GM19099 (cell line): ENCODE results near the gene USP47.

Source experiments
- POLR2A ChIP-seq: IDR thresholded peaks from 3 replicates; pipeline ENCODE4 v1.6.1; 2011; ENCODE audit warnings: low read depth; ENCODE audit not compliant: insufficient read length; ENCODE audit errors: extremely low read depth

USP47 gene

DNA sequence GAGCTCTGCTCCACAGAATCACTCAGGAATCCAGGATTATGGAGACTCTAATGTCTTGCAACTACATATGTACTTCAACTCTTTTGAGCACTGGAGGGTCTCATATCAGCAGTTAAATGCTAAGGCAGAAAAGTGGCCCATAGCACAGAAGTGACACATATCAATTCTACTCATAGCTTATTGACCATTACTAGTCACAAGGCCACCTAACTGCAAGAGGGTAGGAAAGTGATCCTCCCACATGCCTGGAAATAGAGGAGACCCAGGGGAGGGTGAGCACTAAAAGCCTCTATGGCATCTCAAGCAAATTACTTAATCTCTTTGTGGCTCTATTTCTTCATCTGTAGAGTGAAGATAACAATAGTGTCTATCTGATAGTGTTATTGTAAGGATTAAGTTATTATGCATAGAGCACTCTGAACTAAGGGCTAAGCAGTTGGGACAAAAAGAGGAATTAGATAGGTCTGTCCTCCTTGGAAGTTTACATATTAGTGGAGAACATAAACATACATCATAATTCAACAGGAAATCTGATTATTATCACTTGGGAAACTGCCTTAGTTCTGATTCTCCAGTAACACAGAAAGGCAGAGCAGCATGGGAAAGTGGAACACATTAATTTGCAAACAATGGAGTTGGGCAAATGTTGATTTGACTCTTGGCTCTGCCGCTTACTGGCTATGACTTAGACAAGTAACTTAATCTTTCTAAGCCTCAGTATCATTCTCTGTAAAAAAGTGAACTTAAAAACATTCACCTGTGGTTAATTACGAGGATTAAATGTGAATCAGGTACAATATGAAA is 25.1 kb upstream of the USP47 start:
- no peak for TF ChIP-seq POLR2A

DNA sequence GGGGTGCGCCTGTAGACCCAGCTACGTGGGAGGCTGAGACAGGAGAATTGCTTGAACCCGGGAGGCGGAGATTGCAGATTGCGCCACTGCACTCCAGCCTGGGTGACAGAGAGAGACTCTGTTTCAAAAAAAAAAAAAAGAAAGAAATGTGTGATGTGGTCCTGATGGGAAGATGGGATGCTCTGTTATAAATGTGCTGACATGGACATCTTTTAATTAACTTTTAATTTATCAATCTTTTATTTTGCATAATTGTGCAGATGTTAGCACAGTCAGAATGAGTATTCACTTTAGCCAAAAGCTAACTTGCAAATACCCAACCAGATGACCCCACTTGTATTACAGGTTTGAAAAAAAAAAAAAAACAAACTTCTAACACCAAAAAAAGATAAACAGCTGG is 23.8 kb upstream of the USP47 start:
- TF ChIP-seq POLR2A, result no peak

DNA sequence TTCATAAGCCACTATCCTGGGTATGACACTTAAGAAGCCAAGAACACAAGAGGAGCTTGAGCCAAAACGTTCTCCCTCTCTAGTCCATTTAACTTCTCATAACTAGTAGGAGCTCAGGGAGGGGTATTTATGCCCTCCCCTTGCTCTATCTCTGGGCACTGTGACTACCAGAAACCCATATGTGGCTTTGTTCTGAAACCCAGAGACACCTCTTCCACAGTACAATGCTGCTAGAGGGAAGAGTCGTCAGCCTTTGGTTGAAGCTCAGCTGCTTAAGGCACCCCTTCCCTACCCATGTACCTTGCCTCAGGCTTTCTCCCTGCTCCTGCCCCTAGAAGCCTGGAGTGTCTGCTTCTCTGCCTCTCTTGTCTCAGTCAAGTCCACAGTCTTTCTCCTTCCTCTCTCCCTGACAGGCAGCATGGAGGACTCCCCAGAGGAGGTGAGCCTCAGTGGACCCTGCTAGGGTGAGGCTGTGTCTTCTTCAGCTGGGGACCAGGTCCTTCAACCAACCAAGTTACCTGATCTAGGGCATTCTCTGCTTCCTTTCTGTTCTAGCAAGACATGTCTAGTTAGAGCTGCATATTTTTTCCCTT is 23.1 kb upstream of the USP47 start:
- no peak for TF ChIP-seq POLR2A

DNA sequence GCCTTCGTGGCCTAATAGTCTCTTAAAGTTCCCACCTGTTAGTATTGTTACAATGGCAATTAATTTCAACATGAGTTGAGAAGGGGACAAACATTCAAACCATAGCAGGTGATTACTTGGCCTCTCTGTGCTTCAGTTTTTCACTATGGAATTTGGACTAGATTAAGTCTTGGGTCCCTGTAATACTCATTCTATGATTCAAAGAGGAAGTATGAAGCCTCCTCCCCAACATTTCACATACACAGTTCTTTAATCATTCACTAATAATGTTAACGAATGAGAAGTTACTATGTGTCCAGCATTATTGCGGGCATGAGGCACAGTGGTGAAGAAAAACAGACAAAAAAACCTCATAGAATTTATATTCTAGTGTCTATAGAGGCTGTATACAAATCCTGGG is 19.9 kb upstream of the USP47 start:
- no peak for TF ChIP-seq POLR2A

DNA sequence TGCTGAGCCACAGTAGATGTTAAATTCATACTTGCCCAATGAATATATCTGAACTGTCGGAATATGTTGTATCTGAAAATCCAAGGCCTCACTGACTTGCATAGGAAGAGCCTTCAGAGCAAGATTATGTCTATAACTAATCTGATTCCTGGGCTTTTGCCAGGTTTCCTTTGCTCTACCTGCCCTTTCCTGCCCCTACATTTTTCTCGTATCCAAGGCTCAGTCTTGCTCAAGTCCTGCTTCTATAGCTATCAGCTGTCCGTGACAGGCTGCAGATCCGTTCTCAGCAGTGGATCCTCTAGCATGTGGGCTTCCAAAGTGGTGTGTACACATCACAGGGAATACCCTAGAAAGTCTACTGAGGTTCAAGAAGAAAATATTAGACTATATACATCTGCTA is 18.8 kb upstream of the USP47 start:
- TF ChIP-seq POLR2A, result no peak

DNA sequence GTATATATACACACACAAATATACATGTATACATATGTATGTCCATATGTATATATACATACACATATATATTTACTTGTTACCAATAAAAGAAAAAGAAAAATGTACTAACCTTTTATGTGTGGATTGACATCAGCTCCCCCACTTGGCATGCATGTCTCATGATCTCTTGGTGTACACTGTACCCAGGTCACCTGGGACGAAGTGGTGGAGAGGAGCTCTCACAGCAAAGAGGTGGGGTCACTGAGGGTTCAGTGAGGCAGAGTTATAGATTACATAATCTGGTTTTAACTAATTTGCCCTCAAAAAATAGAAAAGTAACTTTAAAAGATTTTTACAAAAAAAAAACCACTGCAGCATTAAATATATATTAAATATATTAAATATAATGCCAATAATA is 15.5 kb upstream of the USP47 start:
- TF ChIP-seq POLR2A, result no peak

DNA sequence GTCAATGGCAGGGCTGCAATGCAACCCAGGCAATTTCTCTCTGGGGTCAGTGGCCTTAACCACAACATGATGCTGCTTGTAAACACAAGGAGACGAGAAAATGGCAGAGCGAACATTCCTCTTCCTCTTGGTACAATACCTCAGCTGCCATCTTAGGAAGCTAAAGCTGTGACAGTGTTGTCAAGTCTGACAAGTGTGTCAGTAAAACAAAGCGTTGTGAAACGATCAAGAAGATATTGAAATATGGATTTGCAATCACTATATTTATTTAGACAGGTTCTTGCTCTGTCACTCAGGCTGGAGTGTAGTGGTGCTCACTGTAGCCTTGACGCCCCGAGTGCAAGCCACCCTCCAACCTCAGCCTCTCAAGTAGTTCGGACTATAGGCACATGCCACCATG is 14.5 kb upstream of the USP47 start:
- no peak for TF ChIP-seq POLR2A

DNA sequence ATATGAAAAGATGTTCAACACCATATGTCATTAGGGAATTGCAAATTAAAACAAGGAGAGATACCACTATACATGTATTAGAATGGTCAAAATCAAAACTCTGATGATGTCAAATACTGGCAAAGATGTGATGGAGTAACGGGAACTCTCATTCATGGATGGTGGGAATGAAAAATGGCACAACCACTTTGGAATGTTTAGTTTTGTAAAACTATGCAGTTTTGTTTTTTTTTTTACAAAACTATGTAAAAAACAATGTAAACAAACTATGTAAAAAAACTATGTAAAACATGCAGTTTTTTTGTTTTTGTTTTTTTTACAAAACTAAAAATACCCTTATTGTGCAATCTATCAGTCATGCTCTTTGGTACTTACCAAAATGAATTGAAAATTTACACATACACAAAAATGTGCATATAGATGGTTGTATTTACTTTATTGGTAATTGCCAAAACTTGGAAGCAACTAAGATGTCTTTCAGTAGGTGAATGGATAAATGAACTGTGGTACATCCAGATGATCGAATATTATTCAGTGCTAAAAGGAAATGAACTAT is 5.0 kb upstream of the USP47 start:
- no peak for TF ChIP-seq POLR2A

DNA sequence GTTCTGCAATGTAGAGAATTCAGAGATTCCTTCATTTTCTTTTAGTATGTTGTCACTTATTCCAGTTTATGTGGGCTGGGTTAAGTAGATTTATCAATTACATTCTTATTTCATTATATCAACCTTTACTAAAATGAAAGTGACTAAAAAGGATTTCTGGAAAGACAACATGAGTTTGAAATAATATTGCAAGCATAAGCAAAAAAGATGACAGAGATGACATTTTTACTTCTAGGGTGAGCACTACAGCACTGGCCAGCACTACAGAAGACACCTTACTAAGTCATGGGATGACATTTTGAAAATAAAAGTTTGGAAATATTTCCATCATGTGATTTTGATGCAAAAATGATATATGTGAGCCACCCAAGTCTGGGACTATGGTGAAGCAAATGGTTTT is 2.1 kb upstream of the USP47 start:
- TF ChIP-seq POLR2A, result no peak

DNA sequence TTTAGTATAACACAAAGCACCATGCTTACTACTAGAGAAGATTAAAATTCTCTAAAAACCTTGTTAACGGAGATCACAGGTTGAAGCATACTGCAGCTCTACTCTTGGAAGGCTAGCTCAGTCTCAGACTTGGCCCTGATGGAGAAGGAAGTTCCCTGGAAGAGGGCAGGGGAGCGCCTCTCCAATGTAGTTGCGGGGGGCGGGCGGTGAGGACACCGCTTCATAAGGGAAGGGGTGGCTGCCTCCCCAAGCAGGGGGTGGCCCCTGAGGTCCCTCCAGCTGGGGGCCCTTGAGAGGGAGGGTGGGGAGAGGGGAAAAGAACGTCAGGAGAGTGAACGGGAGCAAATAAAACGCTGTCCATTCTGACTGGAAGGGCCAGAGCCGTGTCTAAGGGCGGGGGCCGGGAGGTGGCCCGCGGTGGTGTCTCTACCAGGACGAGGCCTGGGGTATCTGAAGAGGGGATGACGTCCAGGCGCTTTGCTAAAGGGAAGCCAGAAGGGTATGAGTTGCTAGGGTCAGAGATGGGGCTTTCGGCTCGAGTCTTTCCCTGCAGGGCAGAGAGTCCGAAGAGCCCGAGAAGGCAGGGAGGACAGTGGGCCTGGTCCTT is 553 bp upstream of the USP47 start:
- TF ChIP-seq POLR2A, result no peak

DNA sequence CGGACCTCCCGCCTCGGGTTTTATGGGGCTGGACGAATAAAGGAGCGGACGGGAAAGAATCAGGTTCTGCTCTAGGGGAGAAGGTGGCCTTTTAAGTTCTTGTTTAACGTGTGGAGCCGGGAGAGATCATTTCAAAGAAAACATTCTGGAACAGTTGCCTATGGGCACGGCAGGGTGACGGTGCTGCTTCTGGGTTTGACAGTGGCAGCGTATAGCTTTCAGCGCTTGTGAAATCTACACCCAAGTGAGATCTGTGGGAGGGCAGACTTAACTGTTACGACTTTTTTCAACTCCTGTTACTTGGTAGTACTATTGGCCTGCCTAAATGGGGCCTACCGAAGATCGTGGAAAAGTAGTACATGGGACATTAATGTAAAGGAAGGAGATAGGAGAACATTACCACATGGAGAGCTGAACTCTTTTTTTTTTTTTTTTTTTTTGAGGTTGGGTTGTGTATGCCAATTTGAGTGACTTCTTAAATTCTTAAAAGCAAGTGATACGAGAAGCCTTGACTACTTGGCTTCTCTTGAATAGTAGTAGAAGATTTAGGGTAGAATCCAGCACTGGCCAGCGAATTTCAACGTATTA is 743 bp downstream of the USP47 start:
- peak; percentile 64 for TF ChIP-seq POLR2A

DNA sequence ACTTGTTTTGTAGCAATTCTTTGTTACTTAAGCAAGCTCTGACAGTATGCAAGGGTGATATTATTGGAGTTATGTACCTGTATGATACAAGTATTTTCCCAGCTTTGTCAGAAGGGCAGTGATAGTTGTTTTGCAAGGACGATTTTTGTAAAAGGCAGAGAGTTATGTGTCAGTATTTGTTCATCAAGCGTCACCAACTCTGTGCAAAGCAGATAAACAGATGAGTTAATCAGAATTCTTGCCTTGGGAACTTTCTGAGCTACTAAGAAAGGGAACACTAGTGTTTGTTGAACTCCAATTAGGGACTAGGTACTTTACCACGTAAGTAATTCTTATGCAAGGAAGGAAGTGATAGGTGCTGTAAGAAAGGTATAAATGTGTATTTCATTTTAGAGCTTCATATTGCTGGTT is 1.4 kb downstream of the USP47 start:
- no peak for TF ChIP-seq POLR2A

DNA sequence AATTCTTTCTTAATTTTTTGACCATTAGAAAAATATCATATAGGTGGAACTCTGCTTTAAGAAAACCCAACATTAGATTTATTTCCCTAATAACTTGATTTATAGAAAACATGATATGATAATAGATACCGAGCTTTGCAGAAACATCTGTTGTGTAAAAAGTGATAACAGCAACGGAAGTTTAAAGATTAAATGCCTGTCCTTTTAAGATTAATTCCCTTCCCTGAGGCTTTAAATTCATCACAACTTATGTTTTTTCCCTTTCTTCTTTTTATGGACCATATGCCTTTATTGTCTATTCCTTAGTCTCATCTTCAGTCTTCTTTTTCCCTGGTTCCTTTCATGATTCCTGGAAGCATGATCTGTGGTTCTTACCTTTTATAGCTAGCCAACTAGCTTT is 1.9 kb downstream of the USP47 start:
- no peak for TF ChIP-seq POLR2A

DNA sequence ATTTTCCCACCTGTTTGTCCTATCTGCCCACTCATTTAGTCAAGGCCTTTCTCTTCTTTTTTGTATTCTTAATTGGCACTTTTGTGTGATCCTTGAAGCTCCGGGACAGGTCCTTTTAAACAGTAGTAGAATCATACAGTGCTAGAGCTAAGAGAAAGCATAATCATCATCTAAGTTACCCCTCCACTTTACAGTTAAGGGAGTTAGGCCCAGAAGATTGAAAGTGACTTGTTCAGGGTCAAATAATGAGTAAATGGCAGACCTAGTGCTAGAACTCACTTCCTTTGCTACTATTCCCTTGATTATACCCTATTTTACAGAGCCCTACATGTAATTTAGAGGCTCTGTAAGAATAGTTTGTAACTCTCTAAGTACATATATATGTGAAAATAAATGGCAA is 2.5 kb downstream of the USP47 start:
- TF ChIP-seq POLR2A, result no peak

DNA sequence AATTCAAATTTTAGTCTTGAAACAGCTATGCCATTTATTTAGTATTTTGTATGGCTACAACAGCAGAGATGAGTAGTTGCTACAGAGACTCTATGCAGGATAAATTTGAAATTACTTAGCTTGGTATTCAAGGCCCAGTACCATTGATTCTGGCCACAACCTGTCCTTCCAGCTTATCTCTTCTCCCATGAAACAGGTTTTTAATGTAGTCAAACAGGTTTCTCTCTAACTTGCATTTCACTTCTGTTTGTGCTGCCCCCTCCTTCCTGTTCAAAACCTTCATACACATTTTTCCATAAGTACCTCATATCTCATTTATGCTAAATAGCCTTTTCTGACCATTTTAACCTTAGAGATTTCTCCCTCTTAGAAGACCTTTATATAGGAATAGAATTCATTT is 3.3 kb downstream of the USP47 start:
- TF ChIP-seq POLR2A, result no peak

DNA sequence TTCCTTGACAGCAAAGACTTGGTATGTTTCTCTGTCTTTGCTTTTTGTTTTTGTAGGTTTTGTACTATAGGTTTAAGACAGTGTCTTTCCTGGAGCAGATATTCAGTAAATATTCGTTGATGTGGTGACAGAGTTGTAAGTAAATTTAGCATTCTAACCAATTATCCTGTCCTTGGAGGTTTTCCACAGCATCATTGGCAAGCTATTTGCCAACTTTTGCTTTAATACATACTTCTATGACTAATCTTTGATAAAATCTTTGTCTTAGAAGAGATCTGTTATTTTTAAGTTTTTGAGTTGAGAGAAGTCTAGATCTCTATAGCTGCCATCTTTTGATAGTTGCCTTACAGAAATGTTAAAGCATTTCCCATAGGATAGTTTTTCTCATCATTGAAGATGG is 3.8 kb downstream of the USP47 start:
- no peak for TF ChIP-seq POLR2A

DNA sequence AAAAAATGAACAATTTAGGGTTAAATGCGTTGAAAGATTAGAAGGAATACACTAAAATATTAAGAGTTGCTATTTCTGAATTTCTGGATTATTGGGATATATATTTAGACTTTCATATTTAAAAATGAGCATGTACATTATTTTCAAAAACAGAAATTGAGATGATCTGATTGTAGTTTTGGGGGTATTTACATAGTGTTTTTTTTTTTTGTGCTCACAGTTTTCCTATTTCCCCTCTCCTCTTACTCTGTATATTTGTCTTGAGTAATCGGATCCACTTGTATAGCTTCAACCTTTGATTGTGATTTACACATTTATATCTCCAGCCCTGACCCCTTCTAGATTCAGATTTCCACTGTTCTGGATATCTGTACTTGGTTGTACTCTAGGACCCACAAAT is 5.3 kb downstream of the USP47 start:
- no peak for TF ChIP-seq POLR2A
